B cell (primary cell): ENCODE measurements around the gene ANK3. TPM values are rescaled to one million over a fixed set of nuclear protein-coding genes. Genes with fewer than 3 reads are reported as not detected.

Experiments
- ATAC-seq: fragments of 200-7000 bp; cut with Tn5 transposase; one replicate; pipeline ENCODE4 v1.10.0; 2021; ENCODE audit warnings: low read depth, mild to moderate bottlenecking, moderate number of reproducible peaks, moderate library complexity
- CTCF ChIA-PET: fragments of 350-600 bp; sonication (Branson Sonifier 250); formaldehyde crosslinking; loops from one replicate; lab custom pipeline; 2021; ENCODE audit warnings: antibody characterized with exemption, inconsistent platforms; lab: Charles Lee
- POLR2A ChIA-PET: fragments of 350-600 bp; sonication (Branson Sonifier 250); formaldehyde crosslinking; loops from one replicate; lab custom pipeline; 2021; ENCODE audit warnings: antibody characterized with exemption; lab: Charles Lee
- DNase-seq: peaks from one replicate; pipeline ENCODE4 v3.0.0; 2013
- H2AFZ ChIP-seq: 2 replicates; pipeline ENCODE4 v1.6.1; 2012; ENCODE audit warnings: mild to moderate bottlenecking, low read depth, low read length; ENCODE audit not compliant: insufficient read depth, poor library complexity, severe bottlenecking
- H3K27ac ChIP-seq, 2 donors: 1 replicate in 1 of 2; 2 replicates in 1 of 2; pipeline ENCODE4 v1.5.1; 2012 to 2013; ENCODE audit warnings: low read length in 2 of 2, mild to moderate bottlenecking in 2 of 2, moderate library complexity in 1 of 2
- H3K27me3 ChIP-seq, 4 experiments: fragments of 200-600 bp in 1 of 4; sonication (generic) in 1 of 4; replicated peaks in 1 of 4; 1 replicate in 2 of 4; 2 replicates in 2 of 4; pipeline versions ENCODE4 v1.6.1 to v1.7.0; 2013 to 2016; ENCODE audit warnings: low read length in 3 of 4, mild to moderate bottlenecking in 2 of 4, mixed read lengths in 1 of 4, moderate library complexity in 1 of 4; ENCODE audit not compliant: insufficient read depth in 4 of 4, control insufficient read depth in 3 of 4; ENCODE audit errors: control extremely low read depth in 1 of 4
- H3K36me3 ChIP-seq, 2 experiments: replicated peaks in 1 of 2; 1 replicate in 1 of 2; 2 replicates in 1 of 2; pipeline versions ENCODE4 v1.6.1 to v1.7.1; 2013; ENCODE audit warnings: low read length in 1 of 2; ENCODE audit not compliant: insufficient read depth in 2 of 2, control insufficient read depth in 1 of 2; ENCODE audit errors: control extremely low read depth in 1 of 2, extremely low read depth in 1 of 2
- H3K4me1 ChIP-seq, 2 donors: fragments of 200-600 bp in 1 of 2; sonication (generic) in 1 of 2; 1 replicate in 1 of 2; 2 replicates in 1 of 2; pipeline versions ENCODE4 v1.5.1 to v1.6.1; 2013 to 2017; ENCODE audit warnings: low read length in 2 of 2; ENCODE audit not compliant: control insufficient read depth in 2 of 2, insufficient read depth in 2 of 2
- H3K4me2 ChIP-seq: replicated peaks from 2 replicates; pipeline ENCODE3; 2012; ENCODE audit warnings: mild to moderate bottlenecking, low read depth, low read length; ENCODE audit not compliant: poor library complexity, severe bottlenecking
- H3K4me3 ChIP-seq, 5 experiments: fragments of 200-600 bp in 1 of 5; sonication (generic) in 1 of 5; 1 replicate in 3 of 5; 2 replicates in 2 of 5; pipeline versions ENCODE4 v1.5.1 to v1.7.0; 2011 to 2016; ENCODE audit warnings: low read length in 4 of 5, mild to moderate bottlenecking in 4 of 5, low read depth in 2 of 5, control low read depth in 1 of 5, moderate library complexity in 1 of 5; ENCODE audit not compliant: insufficient read depth in 1 of 5; ENCODE audit errors: control extremely low read depth in 1 of 5, extremely low read depth in 1 of 5
- H3K79me2 ChIP-seq: fragments of 200-600 bp; sonication (generic); one replicate; pipeline ENCODE4 v1.6.0; 2016; ENCODE audit warnings: low read length; ENCODE audit not compliant: control insufficient read depth, insufficient read depth
- H3K9ac ChIP-seq: fragments of 200-600 bp; sonication (generic); 2 replicates; pipeline ENCODE4 v1.6.1; 2017; ENCODE audit warnings: mild to moderate bottlenecking, low read length, moderate library complexity
- H3K9me3 ChIP-seq, 3 donors: one replicate each; pipeline versions ENCODE4 v1.6.1 to v1.7.1; 2013; ENCODE audit warnings: low read length in 2 of 3; ENCODE audit not compliant: control insufficient read depth in 2 of 3, insufficient read depth in 1 of 3; ENCODE audit errors: control extremely low read depth in 1 of 3
- H4K20me1 ChIP-seq: 2 replicates; pipeline ENCODE4 v1.6.0; 2012; ENCODE audit warnings: mild to moderate bottlenecking, low read length; ENCODE audit not compliant: insufficient read depth, control insufficient read depth, poor library complexity, severe bottlenecking
- H3K27ac Mint-ChIP-seq: one replicate; pipeline ENCODE4 v1.8.0; 2021; ENCODE audit warnings: mixed read lengths
- H3K27me3 Mint-ChIP-seq: one replicate; pipeline ENCODE4 v1.8.0; 2021; ENCODE audit warnings: mixed read lengths
- H3K4me1 Mint-ChIP-seq: one replicate; pipeline ENCODE4 v1.8.0; 2021; ENCODE audit warnings: mixed read lengths
- H3K4me3 Mint-ChIP-seq: one replicate; pipeline ENCODE4 v1.8.0; 2021; ENCODE audit warnings: mixed read lengths
- H3K9me3 Mint-ChIP-seq: one replicate; pipeline ENCODE4 v1.8.0; 2022; ENCODE audit warnings: mixed read lengths; ENCODE audit not compliant: insufficient read depth
- CTCF ChIP-seq: fragments of 200-600 bp; IDR thresholded peaks from one replicate; pipeline ENCODE4 v1.8.0; 2022; ENCODE audit warnings: antibody characterized with exemption, mild to moderate bottlenecking
- EZH2 ChIP-seq: IDR thresholded peaks from 2 replicates; pipeline ENCODE4 v1.6.1; 2012; ENCODE audit warnings: borderline replicate concordance, low read depth, mild to moderate bottlenecking, moderate library complexity, low read length; ENCODE audit not compliant: insufficient read depth, poor library complexity, severe bottlenecking
- WGBS: methylation state at CpG from one replicate; pipeline ENCODE4 v1.1.5; 2013; ENCODE audit warnings: missing lambda C conversion rate; ENCODE audit not compliant: insufficient coverage; 5-methylcytosine and 5-hydroxymethylcytosine counted together
- intact Hi-C: fragments of 100-400 bp; cut with micrococcal nuclease; formaldehyde crosslinking; loops from one replicate; pipeline ENCODE4 v1.10.0; 2022
- polyA plus RNA-seq: library from polyadenylated mRNA; depleted of rRNA; stranded (reverse); fragments of >200 nt; gene quantifications from 2 replicates; pipeline ENCODE4 v1.2.3, GENCODE V29; 2012
- total RNA-seq, 2 donors: library from RNA; stranded (reverse); fragments of 120-200 nt in 1 of 2; gene quantifications; 1 replicate in 1 of 2; 2 replicates in 1 of 2; pipeline versions ENCODE4 v1.2.3 to v1.2.4, GENCODE V29; 2013 to 2022

ANK3 gene
- total and polyA plus RNA-seq, 2 donors (not counting 1 experiment from before 2014, with no cell fraction given), result 4.9 to 21.6 TPM

- Histone ChIP-seq H3K4me3 (no peak overlapping the region), H3K4me2 (peak overlapping the region; percentile 46), H3K4me1 (peaks cover 21 to 22% of the 10 kb centered on the region in 2 donors), H2AFZ (no peak overlapping the region), H3K9ac (peak overlapping the region; percentile 20), H3K36me3 (no peaks in the 10 kb centered on the region), H3K27me3 (no peaks in the 10 kb centered on the region), H3K79me2 (no peaks in the 10 kb centered on the region), H4K20me1 (no peaks in the 10 kb centered on the region), H3K27ac (peak overlapping the region; percentile 15 to 27), H3K9me3 (no peaks in the 10 kb centered on the region)
- TF ChIP-seq EZH2, result no peak
- no peak for TF ChIP-seq CTCF
- Mint-ChIP-seq H3K27ac (no peak overlapping the region), H3K9me3 (no peaks in the 10 kb centered on the region), H3K27me3 (no peaks in the 10 kb centered on the region), H3K4me3 (no peak overlapping the region), H3K4me1 (peaks cover 21% of the 10 kb centered on the region)
- 100% methylated on average over 1 of the region's 2 CpGs for WGBS
- DNase-seq, result no peak
- POLR2A ChIA-PET, result no interaction called here
- intact Hi-C loops, result loop anchor here (5.0 kb wide), 1 partner anchor 36 kb away; no protein-coding TSS in a partner anchor
- ATAC-seq, result no peak
- CTCF ChIA-PET, result interaction anchor here (1.9 kb wide), 1 partner anchor 46 kb away, joined by 5 read pairs; no protein-coding TSS in a partner anchor
These were observed 1.5 kb downstream of the ANK3 start for GRCh38 chr10:60388116-60388625.

GRCh38 chr10:60387531-60387930 is 2.1 kb downstream of the ANK3 start:
- Histone ChIP-seq H3K4me2 (no peak overlapping the region), H3K9me3 (no peaks in the 10 kb centered on the region), H3K9ac (no peak overlapping the region), H2AFZ (no peak overlapping the region), H4K20me1 (no peaks in the 10 kb centered on the region), H3K79me2 (no peaks in the 10 kb centered on the region), H3K4me3 (no peak overlapping the region), H3K27me3 (no peaks in the 10 kb centered on the region), H3K36me3 (no peaks in the 10 kb centered on the region), H3K4me1 (peaks cover 21 to 22% of the 10 kb centered on the region in 2 donors), H3K27ac (no peak overlapping the region)
- no peaks in the 10 kb centered on the region for H3K9me3 Mint-ChIP-seq
- no peak for TF ChIP-seq CTCF
- TF ChIP-seq EZH2, result no peak
- DNase-seq (no peak), ATAC-seq (no peak)
- H3K27me3 Mint-ChIP-seq, result no peaks in the 10 kb centered on the region
- peaks cover 21% of the 10 kb centered on the region for H3K4me1 Mint-ChIP-seq
- H3K27ac Mint-ChIP-seq, result no peak overlapping the region
- ChIA-PET POLR2A (no interaction called here), CTCF (no interaction called here)
- H3K4me3 Mint-ChIP-seq, result no peak overlapping the region
- WGBS, result no CpG with 5 or more reads among the region's 2 CpGs
- intact Hi-C loops, result loop anchor here (5.0 kb wide), 1 partner anchor 35 kb away; no protein-coding TSS in a partner anchor
